HAP-1 (cell line): ENCODE measurements around the gene PIM3.
"Not testable (repeated sequence)": the region's sequence is repeated elsewhere in the genome, so short reads cannot be mapped to it uniquely, and the experiment has no call there.

Experiments
- DNase-seq, 2 experiments: peaks; one replicate each; pipeline ENCODE4 v3.0.0-alpha.2; 2016 to 2020; ENCODE audit warnings: low spot score in 2 of 2
- H3K27me3 ChIP-seq: fragments of 250-450 bp; sonication (Bioruptor Pico); 2 replicates; pipeline ENCODE4 v1.5.1; 2020; ENCODE audit warnings: low read depth, mild to moderate bottlenecking, moderate library complexity
- H3K36me3 ChIP-seq: fragments of 250-450 bp; sonication (Bioruptor Pico); replicated peaks from 2 replicates; pipeline ENCODE4 v1.5.1; 2020; ENCODE audit warnings: mild to moderate bottlenecking
- H3K4me1 ChIP-seq: fragments of 250-450 bp; sonication (Bioruptor Pico); 2 replicates; pipeline ENCODE4 v1.5.1; 2020; ENCODE audit warnings: mild to moderate bottlenecking
- H3K4me3 ChIP-seq: fragments of 250-450 bp; sonication (Bioruptor Pico); 2 replicates; pipeline ENCODE4 v1.5.1; 2020; ENCODE audit warnings: mild to moderate bottlenecking, moderate library complexity
- H3K9me3 ChIP-seq: fragments of 250-450 bp; sonication (Bioruptor Pico); 2 replicates; pipeline ENCODE4 v1.5.1; 2020; ENCODE audit warnings: mild to moderate bottlenecking, moderate library complexity
- in situ Hi-C: fragments of 300-500 bp; cut with MboI; formaldehyde crosslinking; loops from 3 replicates; pipeline ENCODE4 v1.14.3; 2020; ENCODE audit warnings: low sequenced_read_pairs, inconsistent platforms, mixed read lengths

Gene PIM3

GRCh38 chr22:49943405-49943765 lies 17.2 kb upstream of the PIM3 start:
- Histone ChIP-seq H3K36me3 (no peaks in the 10 kb centered on the region), H3K27me3 (no peaks in the 10 kb centered on the region), H3K9me3 (peaks cover 4% of the 10 kb centered on the region; the same call in 1 of the 2 replicates), H3K4me1 (peaks cover 25% of the 10 kb centered on the region), H3K4me3 (no peak overlapping the region)
- no peak for DNase-seq
- in situ Hi-C loops = no loop called here

DNA sequence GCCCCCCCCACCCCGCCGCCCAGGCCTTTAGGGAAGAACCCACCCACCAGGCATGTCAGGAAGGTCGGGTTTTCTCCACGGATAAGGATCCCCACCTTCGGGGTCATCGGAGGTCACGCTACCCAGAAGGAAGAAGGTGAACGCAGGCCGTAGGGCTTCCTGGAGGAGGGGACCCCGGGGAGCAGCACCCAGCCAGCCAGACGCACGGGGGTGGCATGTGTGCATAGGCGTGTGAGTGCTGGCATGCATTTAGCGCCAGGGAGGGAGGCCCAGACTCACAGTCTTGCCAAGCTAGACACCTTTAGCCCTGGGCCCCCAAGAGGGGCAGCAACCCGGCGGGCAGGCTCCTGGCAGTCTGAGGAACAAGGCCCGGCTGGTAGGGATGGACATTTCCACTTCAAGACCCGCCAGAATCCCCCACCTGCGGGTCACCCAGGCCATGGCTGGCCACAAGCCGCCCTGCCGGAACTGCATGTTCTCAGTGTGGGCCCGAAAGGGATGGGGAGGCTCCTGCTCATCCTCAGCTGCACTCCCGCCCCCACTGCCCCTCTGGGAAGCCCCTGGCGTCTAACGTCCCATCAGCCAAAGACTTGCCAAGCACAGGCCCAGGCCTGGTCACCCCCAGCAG lies 16.7 kb upstream of the PIM3 start:
- Histone ChIP-seq H3K9me3 (peaks cover 4% of the 10 kb centered on the region; the same call in 1 of the 2 replicates), H3K4me1 (peaks cover 25% of the 10 kb centered on the region), H3K27me3 (no peaks in the 10 kb centered on the region), H3K36me3 (no peaks in the 10 kb centered on the region), H3K4me3 (no peak overlapping the region)
- in situ Hi-C loops = no loop called here
- DNase-seq = no peak

DNA sequence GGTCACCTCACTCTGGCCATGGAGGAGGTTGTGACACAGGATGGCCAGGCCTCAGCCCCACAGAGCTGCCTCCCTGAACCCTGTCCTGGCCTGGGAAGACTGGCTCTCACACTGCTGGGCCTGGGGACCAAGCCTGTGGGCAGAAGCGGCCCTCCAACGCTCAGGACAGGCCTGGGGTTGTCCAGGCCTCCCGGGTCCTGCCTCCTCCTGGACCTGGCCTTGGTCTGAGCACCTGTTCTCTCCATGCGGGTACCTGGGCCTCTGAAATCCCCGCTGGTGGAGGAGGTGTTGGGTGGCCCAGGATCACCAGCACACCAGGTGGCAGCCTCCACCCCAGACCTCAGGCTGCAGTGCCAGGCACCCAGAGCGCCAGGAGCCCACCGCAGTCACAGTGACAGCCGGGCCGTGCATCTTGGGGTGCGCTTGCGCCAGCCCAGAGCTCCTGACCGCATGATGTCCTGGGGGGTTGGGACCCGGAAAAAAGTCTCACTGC lies 16.1 kb upstream of the PIM3 start:
- no peaks in the 10 kb centered on the region for H3K36me3 ChIP-seq
- H3K4me3 ChIP-seq = no peak overlapping the region
- no peak for DNase-seq
- in situ Hi-C loops = no loop called here
- no peaks in the 10 kb centered on the region for H3K27me3 ChIP-seq
- H3K4me1 ChIP-seq = peaks cover 25% of the 10 kb centered on the region
- H3K9me3 ChIP-seq = peaks cover 4% of the 10 kb centered on the region; the same call in 1 of the 2 replicates

GRCh38 chr22:49945042-49945794 lies 15.4 kb upstream of the PIM3 start:
- H3K9me3 ChIP-seq, H3K27me3 ChIP-seq, H3K4me3 ChIP-seq, H3K36me3 ChIP-seq, in situ Hi-C loops: not testable (repeated sequence)
- peak in 1 of 2 experiments; percentile 76 for DNase-seq
- H3K4me1 ChIP-seq = peaks cover 25% of the 10 kb centered on the region

- H3K9me3 ChIP-seq = no peaks in the 10 kb centered on the region
- no peaks in the 10 kb centered on the region for H3K36me3 ChIP-seq
- no peaks in the 10 kb centered on the region for H3K27me3 ChIP-seq
- peak; percentile 83 to 95 for DNase-seq
- in situ Hi-C loops = no loop called here
- H3K4me3 ChIP-seq = peak overlapping the region; percentile 7; the same call in 1 of the 2 replicates
- H3K4me1 ChIP-seq = peaks cover 25% of the 10 kb centered on the region
Measured at GRCh38 chr22:49946612-49947295, 13.8 kb upstream of the PIM3 start.

DNA sequence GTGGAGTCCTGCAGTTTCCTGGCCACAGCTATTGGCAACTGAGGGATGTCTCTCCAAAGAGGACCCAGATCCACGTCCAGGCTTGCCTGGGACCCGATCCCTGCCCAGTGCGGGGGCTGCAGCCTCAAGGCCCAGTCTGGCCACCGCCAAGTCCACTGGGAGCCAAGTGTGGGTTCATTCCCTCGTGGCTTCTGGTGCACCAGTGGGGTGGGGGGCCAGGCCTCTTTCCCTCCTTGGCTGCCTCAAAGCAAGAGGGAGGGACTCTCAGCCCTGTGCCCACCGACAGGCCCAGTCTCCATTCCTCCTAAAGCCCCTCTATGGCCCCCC lies 13.3 kb upstream of the PIM3 start:
- Histone ChIP-seq H3K9me3 (no peaks in the 10 kb centered on the region), H3K4me1 (peaks cover 25% of the 10 kb centered on the region), H3K36me3 (no peaks in the 10 kb centered on the region), H3K4me3 (no peak overlapping the region), H3K27me3 (no peaks in the 10 kb centered on the region)
- DNase-seq = no peak
- in situ Hi-C loops = no loop called here

GRCh38 chr22:49948116-49948957 lies 12.2 kb upstream of the PIM3 start:
- DNase-seq = no peak
- Histone ChIP-seq H3K9me3 (no peaks in the 10 kb centered on the region), H3K4me3 (no peak overlapping the region), H3K36me3 (no peaks in the 10 kb centered on the region), H3K4me1 (peaks cover 25% of the 10 kb centered on the region), H3K27me3 (no peaks in the 10 kb centered on the region)
- in situ Hi-C loops = no loop called here

- in situ Hi-C loops = no loop called here
- Histone ChIP-seq H3K4me3 (no peak overlapping the region), H3K36me3 (no peaks in the 10 kb centered on the region), H3K9me3 (no peaks in the 10 kb centered on the region), H3K4me1 (peaks cover 25% of the 10 kb centered on the region), H3K27me3 (no peaks in the 10 kb centered on the region)
- DNase-seq = no peak
Measured at GRCh38 chr22:49948958-49949913, 11.3 kb upstream of the PIM3 start.

- Histone ChIP-seq H3K27me3 (no peaks in the 10 kb centered on the region), H3K36me3 (no peaks in the 10 kb centered on the region), H3K4me1 (peaks cover 25% of the 10 kb centered on the region), H3K9me3 (no peaks in the 10 kb centered on the region), H3K4me3 (no peak overlapping the region)
- in situ Hi-C loops = no loop called here
- DNase-seq = no peak
Measured at GRCh38 chr22:49949914-49950292, 10.7 kb upstream of the PIM3 start.

- no peaks in the 10 kb centered on the region for H3K36me3 ChIP-seq
- H3K9me3 ChIP-seq = no peaks in the 10 kb centered on the region
- in situ Hi-C loops = no loop called here
- DNase-seq = no peak
- H3K27me3 ChIP-seq = no peaks in the 10 kb centered on the region
- no peak overlapping the region for H3K4me3 ChIP-seq
- H3K4me1 ChIP-seq = peaks cover 25% of the 10 kb centered on the region
Measured at GRCh38 chr22:49950396-49950994, 10.1 kb upstream of the PIM3 start.

DNA sequence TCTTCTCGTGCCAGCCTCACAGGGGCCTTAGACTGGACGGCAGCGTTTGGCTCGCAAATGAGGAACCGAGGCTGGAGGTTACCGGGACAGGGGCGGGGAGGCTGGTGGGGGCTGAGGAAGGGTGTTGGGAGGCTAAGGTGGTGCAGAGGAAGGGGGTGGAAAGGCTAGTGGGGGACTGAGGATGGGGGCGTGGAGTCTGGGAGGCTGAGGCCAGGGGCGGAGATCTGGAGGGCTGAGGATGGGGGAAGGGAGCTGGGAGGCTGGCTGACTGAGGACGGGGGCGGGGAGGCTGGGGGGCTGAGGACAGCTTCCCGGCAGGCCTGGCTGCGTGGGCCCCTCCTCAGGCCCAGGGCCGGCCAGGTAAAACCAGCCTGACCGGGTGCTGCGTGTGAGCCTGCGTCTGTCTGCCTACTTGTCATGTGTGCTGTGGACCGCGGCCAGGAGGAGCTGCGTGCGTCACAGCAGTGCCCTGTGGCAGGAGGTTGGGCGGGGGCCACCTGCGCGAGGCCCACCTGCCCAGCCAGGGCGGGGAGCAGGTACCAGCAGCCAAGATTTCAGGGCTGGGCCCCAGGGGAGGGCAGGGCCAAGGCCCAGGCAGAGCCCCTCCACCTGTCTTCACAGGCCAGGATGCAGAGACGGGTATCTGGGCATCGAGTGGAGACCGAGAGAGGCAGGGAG lies 9.4 kb upstream of the PIM3 start:
- Histone ChIP-seq H3K4me1 (peaks cover 19% of the 10 kb centered on the region), H3K9me3 (no peaks in the 10 kb centered on the region), H3K36me3 (no peaks in the 10 kb centered on the region), H3K4me3 (no peak overlapping the region), H3K27me3 (no peaks in the 10 kb centered on the region)
- in situ Hi-C loops = no loop called here
- no peak for DNase-seq

- DNase-seq = no peak
- peaks cover 14% of the 10 kb centered on the region for H3K4me1 ChIP-seq
- in situ Hi-C loops = no loop called here
- no peak overlapping the region for H3K4me3 ChIP-seq
- H3K36me3 ChIP-seq = no peaks in the 10 kb centered on the region
- H3K27me3 ChIP-seq = no peaks in the 10 kb centered on the region
- H3K9me3 ChIP-seq = no peaks in the 10 kb centered on the region
Measured at GRCh38 chr22:49951678-49951985, 8.9 kb upstream of the PIM3 start.
